Activated T-cell treated with anti-CD3 and anti-CD28 coated beads, Interleukin-2, amount 50 U/mL, for 48 hours (primary cell): ENCODE data around the gene VPS35.

ENCODE experiments used
- DNase-seq, 2 experiments: peaks; one replicate each; pipeline ENCODE4 v3.0.0-alpha.2; 2020

The VPS35 gene

GRCh38 chr16:46688654-46689364 is at the start of gene VPS35:
TSS of gene VPS35 (minus strand) at chr16:46689178. CDS start at chr16:46689133, 45 bp downstream.
- DNase-seq, result peak; percentile 100

DNA sequence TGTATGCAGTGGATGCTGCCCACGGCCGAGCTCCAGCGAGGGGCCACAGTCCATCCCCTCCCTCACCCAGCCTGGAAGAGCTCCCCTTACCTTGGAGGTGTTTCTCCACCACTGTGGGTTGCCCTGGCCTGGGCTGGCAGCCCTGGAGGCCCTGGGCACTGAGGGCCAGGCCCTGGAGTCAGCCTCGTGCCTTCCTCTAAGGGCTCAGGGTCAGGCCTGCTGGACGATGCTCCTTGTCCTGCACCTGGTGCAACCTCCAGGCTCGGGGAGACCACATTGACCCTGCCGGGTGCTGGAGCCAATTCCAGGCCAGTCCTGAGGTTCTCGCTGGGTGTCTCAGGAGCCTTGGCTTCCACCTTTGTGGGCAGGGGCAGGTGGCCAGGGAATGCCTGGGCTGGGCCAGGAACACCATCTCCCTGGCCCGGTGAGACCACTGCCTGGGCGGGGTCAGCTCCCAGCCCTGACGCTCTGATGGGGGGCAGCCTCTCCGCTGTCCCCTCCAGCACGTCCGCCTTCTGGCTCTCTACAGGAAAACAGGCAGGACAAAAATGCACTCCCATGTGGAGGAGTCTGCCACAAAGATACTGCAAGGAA is 48.7 kb upstream of the VPS35 start:
- DNase-seq, result no peak

GRCh38 chr16:46736695-46737094 is 47.7 kb upstream of the VPS35 start:
- no peak for DNase-seq

- no peak for DNase-seq
Measured at GRCh38 chr16:46733319-46733830, 44.4 kb upstream of the VPS35 start.

- DNase-seq, result no peak
Measured at GRCh38 chr16:46732561-46732960, 43.6 kb upstream of the VPS35 start.

GRCh38 chr16:46731691-46732555 is 42.9 kb upstream of the VPS35 start:
- no peak for DNase-seq

GRCh38 chr16:46730801-46731690 is 42.1 kb upstream of the VPS35 start:
- DNase-seq, result no peak

DNA sequence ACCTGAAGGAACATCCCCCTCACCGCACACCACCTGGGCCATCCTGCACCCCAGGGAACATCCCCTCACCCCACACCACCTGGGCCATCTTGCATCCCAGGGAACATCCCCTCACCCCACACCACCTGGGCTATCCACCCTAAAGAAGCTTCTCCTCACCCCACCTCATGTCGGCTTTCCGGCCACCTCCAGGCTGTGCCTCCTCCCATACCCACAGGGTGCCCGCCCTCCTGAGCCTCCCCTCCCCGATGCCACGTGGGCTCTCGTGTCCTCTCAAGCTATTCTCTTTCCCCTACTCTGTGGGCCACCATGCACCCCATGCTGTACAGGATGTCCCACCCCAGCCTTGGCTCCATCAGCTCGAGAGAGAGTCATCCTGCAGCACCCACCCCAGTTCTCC is 41.1 kb upstream of the VPS35 start:
- no peak for DNase-seq

GRCh38 chr16:46729326-46729995 is 40.5 kb upstream of the VPS35 start:
- DNase-seq, result no peak

DNA sequence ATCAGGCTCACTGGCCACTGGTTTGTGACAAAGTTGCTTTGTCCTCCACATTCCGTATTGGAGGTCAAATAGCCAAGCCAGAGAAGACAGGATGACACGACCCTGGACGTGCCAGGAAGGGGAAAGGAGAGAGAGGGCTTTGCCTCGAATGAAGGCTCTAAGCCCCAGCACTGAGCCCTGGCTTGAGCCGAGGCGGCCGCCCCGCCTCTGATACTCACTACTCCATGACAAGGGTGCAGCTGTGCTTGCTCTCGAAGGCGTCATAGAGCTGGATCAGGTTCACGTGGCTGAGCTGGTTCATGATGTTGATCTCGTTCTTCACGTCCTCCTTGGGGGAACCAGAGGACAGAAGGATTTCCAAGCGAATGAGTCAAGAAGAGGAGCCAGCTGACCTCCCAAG is 39.8 kb upstream of the VPS35 start:
- no peak for DNase-seq

DNA sequence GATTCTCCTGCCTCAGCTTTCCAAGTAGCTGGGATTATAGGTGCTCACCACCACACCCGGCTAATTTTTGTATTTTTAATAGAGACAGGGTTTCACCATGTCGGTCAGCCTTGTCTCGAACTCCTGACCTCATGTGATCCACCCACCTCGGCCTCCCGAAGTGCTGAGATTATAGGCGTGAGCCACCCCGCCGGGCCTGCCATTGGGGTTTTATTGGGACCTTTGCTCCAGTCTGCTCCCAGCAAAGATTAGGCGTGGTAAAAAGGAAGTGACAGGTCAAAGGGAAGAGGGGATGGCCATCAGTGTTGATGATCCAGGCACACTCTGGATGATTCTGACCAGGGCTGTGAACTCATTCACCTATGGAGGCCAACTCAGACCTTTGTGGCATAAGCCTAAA is 38.7 kb upstream of the VPS35 start:
- DNase-seq, result no peak

DNA sequence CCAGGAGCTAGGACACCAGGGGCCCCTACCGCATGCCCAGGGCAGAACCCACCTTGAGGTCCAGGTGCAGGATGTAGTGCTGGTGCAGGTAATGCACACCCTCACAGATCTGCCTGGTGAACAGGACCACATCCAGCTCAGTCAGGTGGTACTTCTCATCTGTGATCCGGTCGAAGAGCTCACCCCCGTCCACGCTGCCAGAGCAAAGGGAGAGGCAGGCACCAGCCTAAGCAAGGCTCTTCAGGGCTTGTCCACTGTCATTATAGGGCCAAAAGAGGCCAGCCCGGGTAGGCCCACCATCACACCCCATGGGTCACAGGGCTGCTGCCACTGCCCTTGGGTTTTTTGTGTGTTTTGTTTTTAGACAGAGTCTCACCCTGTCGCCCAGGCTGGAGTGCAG is 38.2 kb upstream of the VPS35 start:
- no peak for DNase-seq

DNA sequence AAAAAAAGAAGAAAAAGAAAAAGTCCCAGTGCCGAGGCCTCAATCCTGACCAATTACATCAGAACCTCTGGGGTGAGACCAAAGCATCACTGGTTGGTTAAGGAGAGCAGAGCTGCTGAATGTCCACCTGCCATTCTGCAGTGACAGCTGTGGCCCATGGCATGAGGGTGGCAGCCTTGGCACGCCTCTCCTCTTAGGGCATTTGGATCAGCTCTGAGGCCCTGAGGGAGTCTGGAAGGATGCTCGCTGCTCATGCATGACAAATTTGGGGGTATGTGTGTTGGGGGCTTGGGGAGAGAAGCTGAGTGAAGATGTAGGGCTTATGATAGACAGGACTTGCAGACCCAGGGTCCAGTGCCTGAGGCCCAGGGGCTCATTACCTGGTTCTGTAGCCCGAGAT is 32.9 kb upstream of the VPS35 start:
- DNase-seq, result peak in 1 of 2 experiments; percentile 7

DNA sequence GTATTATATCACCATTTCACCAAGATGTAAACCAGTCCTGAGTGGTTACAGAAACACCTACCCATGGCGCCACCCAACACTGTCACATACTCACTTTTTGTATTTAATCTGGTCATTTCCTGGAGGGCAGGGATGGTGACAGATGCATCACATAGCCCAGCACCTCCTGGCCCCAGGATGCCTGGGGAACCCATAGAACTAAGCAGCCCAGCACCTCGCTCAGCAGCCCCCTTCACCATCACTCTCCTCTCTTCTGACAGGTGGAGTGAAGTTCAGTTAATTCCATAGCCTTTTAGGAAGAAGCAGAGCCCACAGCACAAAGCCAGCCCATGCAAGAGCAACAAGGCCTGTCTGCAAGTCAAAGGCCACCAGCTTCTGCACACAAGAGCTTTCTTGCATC is 31.6 kb upstream of the VPS35 start:
- DNase-seq, result peak in 1 of 2 experiments; percentile 8

DNA sequence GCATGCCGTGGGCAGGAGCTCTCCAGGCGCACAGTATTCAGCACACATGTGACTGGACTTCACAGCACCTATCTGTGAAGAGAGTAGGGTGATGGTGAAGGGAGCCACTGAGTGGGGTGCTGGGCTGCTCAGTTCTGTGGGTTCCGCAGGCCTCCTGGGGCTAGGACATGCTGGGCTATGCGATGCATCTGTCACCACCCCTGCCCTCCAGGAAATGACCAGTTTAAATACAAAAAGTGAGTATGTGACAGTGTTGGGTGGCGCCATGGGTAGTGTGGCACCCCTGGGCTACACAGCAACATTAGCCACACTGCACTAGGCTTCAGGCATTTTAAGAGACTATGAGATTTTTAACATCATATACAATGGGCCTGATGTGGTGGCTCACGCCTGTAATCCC is 30.6 kb upstream of the VPS35 start:
- peak in 1 of 2 experiments; percentile 1 for DNase-seq

DNA sequence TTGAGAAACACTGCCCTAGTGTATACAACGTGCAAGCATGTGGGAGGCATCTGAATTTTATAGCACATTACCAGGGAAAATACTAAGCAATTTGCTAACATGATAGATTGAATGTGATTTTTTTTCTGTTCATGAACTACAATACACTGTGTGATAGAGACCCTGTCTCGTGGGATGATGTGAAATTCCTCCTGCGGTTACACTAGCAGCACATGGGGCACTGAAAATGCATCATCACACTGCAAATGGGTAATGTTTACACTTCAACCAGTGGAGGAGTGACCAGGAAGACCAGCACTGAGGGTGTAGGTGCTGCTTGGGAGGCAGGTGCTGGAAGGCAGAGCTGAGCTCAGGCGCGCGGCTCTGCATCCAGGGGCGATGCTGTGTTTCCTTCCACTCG is 29.2 kb upstream of the VPS35 start:
- peak in 1 of 2 experiments; percentile 4 for DNase-seq

- peak in 1 of 2 experiments; percentile 6 for DNase-seq
Measured at GRCh38 chr16:46717692-46718091, 28.7 kb upstream of the VPS35 start.

GRCh38 chr16:46715769-46716305 is 26.9 kb upstream of the VPS35 start:
- DNase-seq, result peak in 1 of 2 experiments; percentile 2

GRCh38 chr16:46714797-46715591 is 26.0 kb upstream of the VPS35 start:
- DNase-seq, result no peak

DNA sequence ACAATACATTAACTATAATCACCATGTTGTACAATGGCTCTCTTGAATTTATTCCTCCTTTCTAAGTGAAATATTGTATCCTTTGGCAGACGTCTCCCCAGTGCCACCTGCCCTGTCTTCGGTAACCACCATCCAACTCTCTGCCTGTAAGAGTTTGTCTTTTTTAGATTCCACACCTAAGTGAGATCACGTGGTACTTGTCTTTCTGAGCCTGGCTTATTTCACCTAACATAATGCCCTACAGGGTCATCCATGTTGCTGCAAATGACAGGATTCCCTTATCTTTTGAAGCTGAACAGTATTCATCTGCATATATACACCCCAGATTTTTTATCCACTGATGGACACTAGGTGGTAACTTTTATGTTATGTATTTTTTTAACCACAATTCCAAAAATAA is 24.7 kb upstream of the VPS35 start:
- DNase-seq, result no peak

DNA sequence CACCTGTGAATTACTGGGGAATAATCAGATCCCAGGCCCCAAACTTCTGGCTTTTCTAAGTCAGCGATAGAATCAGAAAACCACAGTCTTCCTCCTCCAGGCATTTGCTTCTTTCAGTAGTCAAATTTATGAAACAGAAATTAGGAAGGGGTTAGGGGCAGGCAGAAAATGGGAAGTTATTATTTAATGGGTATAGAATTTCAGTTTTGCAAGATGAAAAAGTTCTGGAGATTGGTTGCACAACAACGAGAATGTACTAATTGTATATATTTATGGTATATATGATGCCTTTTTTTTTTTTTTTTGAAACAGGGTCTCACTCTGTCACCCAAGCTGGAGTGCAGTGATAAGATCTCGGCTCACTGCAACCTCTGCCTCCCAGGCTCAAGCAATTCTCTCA is 23.9 kb upstream of the VPS35 start:
- no peak for DNase-seq
